Adipocyte (in vitro differentiated cells): ENCODE data around the gene RNF26.
A peak's percentile ranks its signal among the peaks of the same experiment; 100 is the strongest.

ENCODE experiments used
- DNase-seq: peaks from one replicate; pipeline ENCODE4 v3.0.0-alpha.2; 2015; ENCODE audit warnings: low read depth
- H3K27me3 ChIP-seq: replicated peaks from 2 replicates; pipeline ENCODE4 v1.7.0; 2013; ENCODE audit warnings: mild to moderate bottlenecking, low read length, moderate library complexity; ENCODE audit not compliant: control insufficient read depth, insufficient read depth
- H3K36me3 ChIP-seq: 2 replicates; pipeline ENCODE4 v1.7.0; 2013; ENCODE audit warnings: low read length, mild to moderate bottlenecking, moderate library complexity; ENCODE audit not compliant: control insufficient read depth, insufficient read depth, severe bottlenecking
- H3K4me1 ChIP-seq: 2 replicates; pipeline ENCODE4 v1.7.0; 2013; ENCODE audit warnings: mild to moderate bottlenecking, low read length, moderate library complexity; ENCODE audit not compliant: control insufficient read depth, insufficient read depth
- H3K4me3 ChIP-seq: 2 replicates; pipeline ENCODE4 v1.7.0; 2013; ENCODE audit warnings: mild to moderate bottlenecking, low read length, moderate library complexity
- H3K9ac ChIP-seq: 2 replicates; pipeline ENCODE4 v1.7.0; 2013; ENCODE audit warnings: mild to moderate bottlenecking, low read length, moderate library complexity
- H3K9me3 ChIP-seq: 2 replicates; pipeline ENCODE4 v1.7.0; 2013; ENCODE audit warnings: mild to moderate bottlenecking, low read length, moderate library complexity; ENCODE audit not compliant: control insufficient read depth

The RNF26 gene

DNA sequence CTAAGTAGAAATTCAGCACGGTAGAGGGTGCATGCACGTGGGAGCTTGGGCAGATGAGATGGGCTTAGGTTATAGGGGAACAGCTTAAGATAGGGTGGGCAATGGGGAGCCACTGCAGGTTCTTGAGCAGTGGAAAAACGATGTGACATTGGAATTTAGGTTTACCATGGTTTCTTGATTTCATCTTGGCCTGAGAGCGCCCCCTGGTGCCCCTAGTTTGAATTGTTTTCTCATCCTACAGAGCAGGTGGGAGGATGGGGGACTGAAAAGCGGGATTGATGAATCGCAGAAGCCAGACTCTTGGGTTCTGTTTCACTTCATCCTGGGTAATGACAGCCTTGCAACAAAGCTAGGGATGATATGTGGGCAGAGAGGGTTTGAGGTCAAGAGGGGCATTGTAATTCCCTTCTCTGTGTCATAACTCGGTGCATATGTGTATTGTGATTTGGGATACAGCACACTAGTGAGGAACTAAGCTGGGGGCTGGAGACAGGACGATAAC lies 10.7 kb upstream of the RNF26 start:
- Histone ChIP-seq H3K9ac (no peak overlapping the region), H3K4me3 (no peak overlapping the region), H3K36me3 (no peaks in the 10 kb centered on the region), H3K4me1 (peaks cover 9% of the 10 kb centered on the region), H3K9me3 (no peaks in the 10 kb centered on the region), H3K27me3 (no peaks in the 10 kb centered on the region)
- peak; percentile 88 for DNase-seq

- H3K4me1 ChIP-seq: peaks cover 8% of the 10 kb centered on the region
- no peak for DNase-seq
- no peaks in the 10 kb centered on the region for H3K36me3 ChIP-seq
- H3K27me3 ChIP-seq: no peaks in the 10 kb centered on the region
- H3K9me3 ChIP-seq: no peaks in the 10 kb centered on the region
- no peak overlapping the region for H3K9ac ChIP-seq
- no peak overlapping the region for H3K4me3 ChIP-seq
Measured at GRCh38 chr11:119324189-119324588, 10.1 kb upstream of the RNF26 start.

- no peak for DNase-seq
- no peaks in the 10 kb centered on the region for H3K9me3 ChIP-seq
- no peak overlapping the region for H3K4me3 ChIP-seq
- H3K4me1 ChIP-seq: peaks cover 2% of the 10 kb centered on the region
- no peaks in the 10 kb centered on the region for H3K36me3 ChIP-seq
- no peak overlapping the region for H3K9ac ChIP-seq
- no peaks in the 10 kb centered on the region for H3K27me3 ChIP-seq
Measured at GRCh38 chr11:119329320-119329719, 5.0 kb upstream of the RNF26 start.

DNA sequence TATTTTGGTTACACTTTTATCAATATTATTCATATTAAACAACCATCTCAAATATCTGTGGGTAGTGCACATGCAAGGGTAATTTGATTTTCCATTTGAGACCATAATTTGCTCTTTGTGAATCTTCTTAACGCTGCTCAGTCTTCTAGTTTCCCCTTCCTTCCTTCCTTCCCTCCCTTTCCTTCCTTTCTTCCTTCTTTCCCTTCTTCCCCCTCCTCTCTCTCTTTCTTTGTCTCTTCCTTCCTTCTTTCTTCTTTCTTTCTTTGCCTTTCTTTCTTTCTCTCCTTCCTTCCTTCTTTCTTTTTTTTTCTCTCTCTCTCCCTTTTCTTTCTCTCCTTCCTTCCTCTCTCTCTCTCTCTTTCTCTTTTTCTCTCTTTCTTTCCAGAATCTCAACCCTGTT lies 4.1 kb upstream of the RNF26 start:
- Histone ChIP-seq H3K4me3 (no peak overlapping the region), H3K4me1 (peaks cover 8% of the 10 kb centered on the region)
- DNase-seq: no peak

GRCh38 chr11:119332111-119332765 lies 2.1 kb upstream of the RNF26 start:
- no peaks in the 10 kb centered on the region for H3K27me3 ChIP-seq
- H3K9me3 ChIP-seq: no peaks in the 10 kb centered on the region
- no peak overlapping the region for H3K4me3 ChIP-seq
- H3K9ac ChIP-seq: no peak overlapping the region
- no peaks in the 10 kb centered on the region for H3K36me3 ChIP-seq
- H3K4me1 ChIP-seq: peaks cover 21% of the 10 kb centered on the region
- DNase-seq: no peak

More for the DNA sequence above, 4.1 kb upstream of the RNF26 start:
- Histone ChIP-seq H3K27me3 (no peaks in the 10 kb centered on the region), H3K9me3 (no peaks in the 10 kb centered on the region), H3K36me3 (no peaks in the 10 kb centered on the region), H3K9ac (no peak overlapping the region)

GRCh38 chr11:119335091-119335654 lies 846 bp downstream of the RNF26 start:
- DNase-seq: no peak
- Histone ChIP-seq H3K9ac (peak overlapping the region; percentile 86), H3K4me1 (peaks cover 44% of the 10 kb centered on the region), H3K27me3 (no peaks in the 10 kb centered on the region), H3K9me3 (no peaks in the 10 kb centered on the region), H3K36me3 (no peaks in the 10 kb centered on the region), H3K4me3 (peak overlapping the region; percentile 90)

DNA sequence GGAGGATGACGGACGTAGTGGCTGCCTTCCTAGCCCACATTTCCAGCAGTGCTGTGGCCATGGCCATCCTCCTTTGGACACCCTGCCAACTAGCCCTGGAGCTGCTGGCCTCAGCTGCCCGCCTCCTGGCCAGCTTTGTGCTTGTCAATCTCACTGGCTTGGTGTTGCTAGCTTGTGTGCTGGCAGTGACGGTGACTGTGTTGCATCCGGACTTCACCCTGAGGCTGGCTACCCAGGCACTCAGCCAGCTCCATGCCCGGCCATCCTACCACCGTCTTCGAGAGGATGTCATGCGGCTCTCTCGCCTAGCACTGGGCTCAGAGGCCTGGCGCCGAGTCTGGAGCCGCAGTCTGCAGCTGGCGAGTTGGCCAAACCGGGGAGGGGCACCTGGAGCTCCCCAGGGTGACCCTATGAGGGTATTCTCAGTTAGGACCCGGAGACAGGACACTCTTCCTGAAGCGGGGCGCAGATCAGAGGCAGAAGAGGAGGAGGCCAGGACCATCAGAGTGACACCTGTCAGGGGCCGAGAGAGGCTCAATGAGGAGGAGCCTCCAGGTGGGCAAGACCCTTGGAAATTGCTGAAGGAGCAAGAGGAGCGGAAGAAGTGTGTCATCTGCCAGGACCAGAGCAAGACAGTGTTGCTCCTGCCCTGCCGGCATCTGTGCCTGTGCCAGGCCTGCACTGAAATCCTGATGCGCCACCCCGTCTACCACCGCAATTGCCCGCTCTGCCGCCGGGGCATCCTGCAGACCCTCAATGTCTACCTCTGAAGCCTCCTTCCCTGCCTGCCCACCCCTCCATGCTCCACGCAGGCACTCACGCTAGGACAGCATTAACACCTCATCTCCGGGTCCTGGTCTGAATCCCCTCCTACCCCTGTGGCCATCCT lies 1.6 kb downstream of the RNF26 start:
- no peaks in the 10 kb centered on the region for H3K9me3 ChIP-seq
- no peak overlapping the region for H3K9ac ChIP-seq
- H3K27me3 ChIP-seq: no peaks in the 10 kb centered on the region
- peak overlapping the region; percentile 90 for H3K4me3 ChIP-seq
- no peaks in the 10 kb centered on the region for H3K36me3 ChIP-seq
- peaks cover 46% of the 10 kb centered on the region for H3K4me1 ChIP-seq
- DNase-seq: no peak

- Histone ChIP-seq H3K9ac (peak overlapping the region; percentile 91), H3K27me3 (peaks cover 3% of the 10 kb centered on the region), H3K9me3 (no peaks in the 10 kb centered on the region), H3K4me1 (peaks cover 51% of the 10 kb centered on the region), H3K36me3 (no peaks in the 10 kb centered on the region), H3K4me3 (peak overlapping the region; percentile 15)
- DNase-seq: no peak
Measured at GRCh38 chr11:119336744-119337469, 2.6 kb downstream of the RNF26 start.

GRCh38 chr11:119337581-119338317 lies 3.4 kb downstream of the RNF26 start:
- DNase-seq: peak; percentile 43
- H3K4me3 ChIP-seq: peak overlapping the region; percentile 84
- H3K9ac ChIP-seq: peak overlapping the region; percentile 91
- H3K27me3 ChIP-seq: peaks cover 5% of the 10 kb centered on the region
- H3K9me3 ChIP-seq: no peaks in the 10 kb centered on the region
- H3K4me1 ChIP-seq: peaks cover 51% of the 10 kb centered on the region
- H3K36me3 ChIP-seq: no peaks in the 10 kb centered on the region

GRCh38 chr11:119338318-119338890 lies 4.1 kb downstream of the RNF26 start:
- Histone ChIP-seq H3K9me3 (no peaks in the 10 kb centered on the region), H3K4me3 (peak overlapping the region; percentile 84), H3K27me3 (peaks cover 5% of the 10 kb centered on the region), H3K4me1 (peaks cover 51% of the 10 kb centered on the region), H3K36me3 (no peaks in the 10 kb centered on the region), H3K9ac (peak overlapping the region; percentile 91)
- DNase-seq: peak; percentile 93
